ENCODE results near the gene OSBP2.

Gene OSBP2

DNA sequence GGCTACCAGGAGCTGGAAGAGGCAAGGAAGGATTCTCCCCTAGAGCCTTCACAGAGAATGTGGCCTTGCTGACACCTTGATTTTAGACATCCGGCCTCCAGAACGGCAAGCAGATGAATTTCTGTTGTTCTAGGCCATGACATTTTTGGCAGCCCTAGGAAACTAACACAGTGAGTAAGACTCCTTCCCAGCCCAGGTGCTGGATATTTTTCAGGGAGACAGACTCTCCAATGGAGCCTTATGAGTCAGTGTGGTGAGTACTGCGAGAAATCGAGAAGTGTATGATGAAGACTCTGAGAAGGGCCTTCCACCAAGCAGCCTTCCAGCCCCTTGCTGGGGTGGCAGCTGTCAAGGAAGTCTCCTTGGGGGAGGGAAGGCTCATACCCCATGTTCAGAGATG, 114.4 kb downstream of the OSBP2 start:
- TF ChIP-seq, protein P1, sequence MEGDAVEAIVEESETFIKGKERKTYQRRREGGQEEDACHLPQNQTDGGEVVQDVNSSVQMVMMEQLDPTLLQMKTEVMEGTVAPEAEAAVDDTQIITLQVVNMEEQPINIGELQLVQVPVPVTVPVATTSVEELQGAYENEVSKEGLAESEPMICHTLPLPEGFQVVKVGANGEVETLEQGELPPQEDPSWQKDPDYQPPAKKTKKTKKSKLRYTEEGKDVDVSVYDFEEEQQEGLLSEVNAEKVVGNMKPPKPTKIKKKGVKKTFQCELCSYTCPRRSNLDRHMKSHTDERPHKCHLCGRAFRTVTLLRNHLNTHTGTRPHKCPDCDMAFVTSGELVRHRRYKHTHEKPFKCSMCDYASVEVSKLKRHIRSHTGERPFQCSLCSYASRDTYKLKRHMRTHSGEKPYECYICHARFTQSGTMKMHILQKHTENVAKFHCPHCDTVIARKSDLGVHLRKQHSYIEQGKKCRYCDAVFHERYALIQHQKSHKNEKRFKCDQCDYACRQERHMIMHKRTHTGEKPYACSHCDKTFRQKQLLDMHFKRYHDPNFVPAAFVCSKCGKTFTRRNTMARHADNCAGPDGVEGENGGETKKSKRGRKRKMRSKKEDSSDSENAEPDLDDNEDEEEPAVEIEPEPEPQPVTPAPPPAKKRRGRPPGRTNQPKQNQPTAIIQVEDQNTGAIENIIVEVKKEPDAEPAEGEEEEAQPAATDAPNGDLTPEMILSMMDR (IDR thresholded peaks at IDR 0.05; ENCODE audit: low read depth, low read length) = no peak

DNA sequence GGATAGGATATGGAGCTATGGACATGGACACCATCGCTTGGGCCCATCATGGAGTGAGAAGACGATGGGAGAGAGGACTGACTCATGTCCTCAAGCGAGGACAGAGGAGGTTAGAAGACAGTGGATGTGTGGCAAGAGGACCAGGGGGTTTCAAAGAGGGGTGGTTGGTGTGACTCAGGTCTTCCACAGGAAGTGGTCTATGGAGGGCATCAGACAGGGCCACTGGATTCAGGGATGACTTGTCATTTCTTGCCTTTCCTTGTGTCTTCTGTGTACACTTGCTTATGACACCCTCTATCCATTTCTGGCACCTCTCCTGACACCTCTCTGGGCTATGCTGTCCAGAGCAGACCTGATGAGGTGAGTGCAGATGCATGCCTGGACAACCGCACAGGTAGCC, 115.4 kb downstream of the OSBP2 start:
- no peaks in the 10 kb centered on the region for H3K4me1 ChIP-seq
- TF ChIP-seq, protein P1 (IDR thresholded peaks at IDR 0.05; ENCODE audit: low read depth, low read length) = no peak
- H3K9me3 ChIP-seq = no peaks in the 10 kb centered on the region
- H3K36me3 ChIP-seq = no peaks in the 10 kb centered on the region
- H3K27me3 ChIP-seq = no peaks in the 10 kb centered on the region
- DNase-seq = no peak
- H3K4me3 ChIP-seq (ENCODE audit: low read depth, low read length) = no peak overlapping the region

More for the DNA sequence above, 114.4 kb downstream of the OSBP2 start:
- H3K36me3 ChIP-seq = no peaks in the 10 kb centered on the region
- no peak overlapping the region for H3K4me3 ChIP-seq (ENCODE audit: low read depth, low read length)
- H3K4me1 ChIP-seq = no peaks in the 10 kb centered on the region
- no peaks in the 10 kb centered on the region for H3K9me3 ChIP-seq
- H3K27me3 ChIP-seq = no peaks in the 10 kb centered on the region
- DNase-seq = no peak

DNA sequence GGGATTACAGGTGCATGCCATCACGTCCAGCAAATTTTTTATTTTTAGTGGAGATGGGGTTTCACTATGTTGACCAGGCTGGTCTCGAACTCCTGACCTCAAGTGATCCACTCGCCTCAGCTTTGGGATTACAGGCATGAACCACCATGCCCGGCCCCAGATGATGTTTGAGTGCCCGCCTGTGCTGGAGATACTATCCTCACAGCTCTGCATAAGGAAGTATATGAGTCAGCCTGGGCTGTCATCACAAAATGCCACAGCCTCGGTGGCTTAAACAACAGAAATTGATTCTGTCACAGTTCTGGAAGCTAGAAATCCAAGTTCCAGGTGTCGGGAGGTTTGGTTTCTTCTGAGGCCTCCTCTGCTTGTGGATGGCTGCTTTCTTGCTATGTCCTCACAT, 119.3 kb downstream of the OSBP2 start:
- TF ChIP-seq, protein P1 (IDR thresholded peaks at IDR 0.05; ENCODE audit: low read depth, low read length) = no peak
- H3K9me3 ChIP-seq = no peaks in the 10 kb centered on the region
- H3K36me3 ChIP-seq = no peaks in the 10 kb centered on the region
- H3K4me1 ChIP-seq = no peaks in the 10 kb centered on the region
- H3K4me3 ChIP-seq (ENCODE audit: low read depth, low read length) = no peak overlapping the region
- no peaks in the 10 kb centered on the region for H3K27me3 ChIP-seq
- DNase-seq = no peak

DNA sequence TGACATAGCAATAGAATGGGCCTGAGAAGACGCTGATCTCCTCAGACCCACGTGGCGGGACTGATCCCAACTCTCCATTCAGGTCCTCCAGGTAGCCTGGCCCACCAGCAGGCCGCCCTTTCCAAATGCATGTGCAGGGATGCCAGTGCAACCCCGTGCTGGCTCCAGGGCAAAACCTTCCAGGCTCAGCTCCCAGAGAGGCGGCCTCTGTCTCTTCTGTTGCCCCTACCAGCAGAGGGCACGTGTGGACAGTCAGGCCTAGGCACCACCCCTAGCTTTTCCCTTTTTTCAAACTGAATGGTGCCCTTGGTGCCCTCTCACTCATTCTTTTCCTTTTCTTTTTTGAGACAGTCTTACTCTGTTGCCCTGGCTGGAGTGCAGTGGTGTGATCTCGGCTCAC, 121.7 kb downstream of the OSBP2 start:
- no peak for DNase-seq
- peaks cover 6% of the 10 kb centered on the region for H3K27me3 ChIP-seq
- TF ChIP-seq, protein P1 (IDR thresholded peaks at IDR 0.05; ENCODE audit: low read depth, low read length) = no peak
- no peaks in the 10 kb centered on the region for H3K36me3 ChIP-seq
- H3K4me3 ChIP-seq (ENCODE audit: low read depth, low read length) = no peak overlapping the region
- H3K4me1 ChIP-seq = no peaks in the 10 kb centered on the region
- no peaks in the 10 kb centered on the region for H3K9me3 ChIP-seq

DNA sequence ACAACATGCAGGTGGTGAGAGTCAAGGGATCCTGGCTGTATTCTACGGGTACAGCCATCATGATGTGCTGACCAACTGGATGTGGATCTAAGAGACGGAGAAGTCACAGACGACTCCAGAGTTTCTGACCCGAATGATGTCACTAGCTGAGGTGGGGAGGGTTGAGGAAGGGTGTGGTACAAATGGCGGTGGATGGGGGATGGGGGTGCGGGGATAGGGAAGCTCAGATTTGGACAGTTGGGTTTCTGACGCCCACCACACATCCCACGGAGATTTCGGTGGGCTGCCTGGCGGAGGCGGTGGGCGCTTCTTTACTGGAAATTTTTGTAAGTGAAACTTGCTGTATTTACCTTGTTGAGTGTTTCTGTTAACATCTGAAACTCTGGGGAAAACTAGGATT, 126.7 kb downstream of the OSBP2 start:
- no peak overlapping the region for H3K4me3 ChIP-seq (ENCODE audit: low read depth, low read length)
- TF ChIP-seq, protein P1 (IDR thresholded peaks at IDR 0.05; ENCODE audit: low read depth, low read length) = no peak
- H3K9me3 ChIP-seq = no peaks in the 10 kb centered on the region
- H3K27me3 ChIP-seq = peaks cover 26% of the 10 kb centered on the region
- no peaks in the 10 kb centered on the region for H3K4me1 ChIP-seq
- DNase-seq = no peak
- no peaks in the 10 kb centered on the region for H3K36me3 ChIP-seq

DNA sequence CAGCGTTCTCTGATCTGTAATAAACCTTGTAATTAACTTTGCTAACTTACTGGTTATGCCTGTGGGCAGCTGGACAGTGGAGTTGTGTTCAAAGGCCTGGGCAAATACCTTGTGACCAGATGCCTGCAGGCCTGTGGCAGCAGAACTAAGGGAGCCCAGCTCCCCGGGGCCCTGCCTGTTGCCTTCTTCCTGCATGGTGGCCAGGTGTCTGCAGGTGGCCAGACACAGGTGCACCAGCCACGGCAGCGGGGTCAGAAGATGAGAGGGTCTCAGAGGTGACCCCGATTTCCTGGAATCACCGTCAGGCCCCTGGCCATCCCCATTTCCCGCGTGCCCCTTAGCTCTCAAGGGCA, 127.2 kb downstream of the OSBP2 start:
- peak overlapping the region; percentile 41 for H3K4me3 ChIP-seq (ENCODE audit: low read depth, low read length)
- H3K36me3 ChIP-seq = no peaks in the 10 kb centered on the region
- no peaks in the 10 kb centered on the region for H3K4me1 ChIP-seq
- TF ChIP-seq, protein P1 (IDR thresholded peaks at IDR 0.05; ENCODE audit: low read depth, low read length) = no peak
- DNase-seq = no peak
- H3K27me3 ChIP-seq = peaks cover 26% of the 10 kb centered on the region
- H3K9me3 ChIP-seq = no peaks in the 10 kb centered on the region
